ENCODE measurements around the gene HEG1. TPM values are rescaled to one million over a fixed set of nuclear protein-coding genes. Genes with fewer than 3 reads are reported as not detected.

The HEG1 gene
- total and polyA plus RNA-seq, 2 of the 8 experiments (the other 6 are each of a cell fraction or from before 2014, with no cell fraction given), result 5.3 to 9.7 TPM

- TF ChIP-seq KDM1A (IDR thresholded peaks at IDR 0.05; ENCODE audit: borderline replicate concordance, low read length) (no peak), RAD21 (IDR thresholded peaks at IDR 0.05 in 1 of 2, conservative IDR thresholded peaks at IDR 0.05 in 1 of 2; ENCODE audit: low read depth in 2 of 2, low read length in 2 of 2) (no peak)
These were observed 9.8 kb downstream of the HEG1 start (continued) for GRCh38 chr3:125045965-125046364.

Measured in H1 (cell line).